Right lobe of liver (tissue), 6 donors: ENCODE data around the gene ANO7. TPM values are rescaled to one million over a fixed set of nuclear protein-coding genes. Genes with fewer than 3 reads are reported as not detected.

Experiments used
- ATAC-seq, 4 donors: fragments of 200-7000 bp; cut with Tn5 transposase; one replicate each; pipeline ENCODE4 v1.9.1; 2020; ENCODE audit warnings: mild to moderate bottlenecking in 4 of 4, moderate library complexity in 4 of 4
- DNase-seq, 3 donors: peaks; one replicate each; pipeline ENCODE4 v3.0.0-alpha.2; 2020
- H3K27ac ChIP-seq, 3 donors: fragments of 200-600 bp; one replicate each; pipeline ENCODE4 v1.8.0; 2022
- H3K27me3 ChIP-seq, 2 donors: fragments of 200-600 bp; one replicate each; pipeline ENCODE4 v1.8.0; 2022
- H3K36me3 ChIP-seq, 4 donors: fragments of 200-600 bp; sonication (generic) in 1 of 4; one replicate each; pipeline versions ENCODE4 v1.5.1 to v1.8.0; 2017 to 2022; ENCODE audit warnings: control low read depth in 1 of 4
- H3K4me1 ChIP-seq, 4 donors: fragments of 200-600 bp; sonication (generic) in 1 of 4; one replicate each; pipeline versions ENCODE4 v1.5.1 to v1.8.0; 2017 to 2022; ENCODE audit warnings: control low read depth in 1 of 4
- H3K4me3 ChIP-seq, 3 donors: fragments of 200-600 bp; one replicate each; pipeline ENCODE4 v1.8.0; 2022
- H3K9me3 ChIP-seq, 4 donors: fragments of 200-600 bp; sonication (generic) in 1 of 4; one replicate each; pipeline versions ENCODE4 v1.5.1 to v1.8.0; 2017 to 2022; ENCODE audit warnings: control low read depth in 1 of 4
- CTCF ChIP-seq, 4 donors: fragments of 200-600 bp in 3 of 4; fragments of 450-650 bp in 1 of 4; IDR thresholded peaks; one replicate each; pipeline versions ENCODE4 v1.5.1 to v1.8.0; 2016 to 2022; ENCODE audit warnings: antibody characterized with exemption in 4 of 4, mild to moderate bottlenecking in 2 of 4
- POLR2A ChIP-seq: fragments of 450-650 bp; IDR thresholded peaks from one replicate; pipeline ENCODE4 v1.6.1; 2017; ENCODE audit warnings: antibody characterized with exemption, mild to moderate bottlenecking
- WGBS: methylation state at CpG from one replicate; pipeline ENCODE4 v1.1.6; 2018; ENCODE audit warnings: low coverage, low lambda C conversion rate; ENCODE audit not compliant: insufficient coverage; ENCODE audit errors: missing lambda C conversion rate; 5-methylcytosine and 5-hydroxymethylcytosine counted together
- intact Hi-C, 2 donors: fragments of 100-400 bp; cut with DNase I; formaldehyde crosslinking; loops; one replicate each; pipeline versions ENCODE4 v1.11.2 to v1.14.1; 2022
- total RNA-seq, 6 experiments: library from RNA; depleted of rRNA in 2 of 6; stranded (reverse); fragments of >200 nt in 2 of 6; fragmentation: NEBNext Ultra II Directional in 3 of 6; extraction: Animal tissue kit (Norgen Biotek cat#: 25700) in 3 of 6; gene quantifications; one replicate each; pipeline versions ENCODE4 v1.1.0 to v1.2.4, GENCODE V29; 2016 to 2023
- donor health status: DM: no; HTN: yes; CAD: no.
- donor health status: DM: no; HTN: no; CAD: no.
- donor health status: DM: no; HTN: no; CAD: no.
- donor health status: DM: no; HTN: yes; CAD: no.
- donor health status: DM: no; HTN: yes; CAD: no.

ANO7 gene
- total RNA-seq, 6 experiments from 2014 or later, result 0.61 to 2.4 (median 0.97) TPM

- Histone ChIP-seq H3K9me3 (no peaks in the 10 kb centered on the region), H3K27ac (no peak overlapping the region), H3K4me1 (peaks cover 0 to 14% (median 2%) of the 10 kb centered on the region in 4 donors), H3K27me3 (no peaks in the 10 kb centered on the region), H3K36me3 (no peaks in the 10 kb centered on the region), H3K4me3 (no peak overlapping the region)
- intact Hi-C loops, result no loop called here
- TF ChIP-seq CTCF (IDR thresholded peaks at IDR 0.05), result no peak
- TF ChIP-seq POLR2A, result no peak
- no peak for DNase-seq
- ATAC-seq, result no peak
- WGBS, result 82% methylated on average over 3 of the region's 4 CpGs
Measured at GRCh38 chr2:241148239-241148638, 40.2 kb upstream of the ANO7 start.

GRCh38 chr2:241148891-241149674 lies 39.4 kb upstream of the ANO7 start, which contains the start of gene PASK:
TSS of gene PASK (minus strand) at chr2:241149472. CDS start at chr2:241143032, 6,440 bp downstream.
- DNase-seq (peak; percentile 94 to 97 (median 97)), ATAC-seq (peak; percentile 88 to 93 (median 91))
- peak within 1 kb of the TSS; percentile 92 to 99 (median 94) for H3K4me3 ChIP-seq
- no peaks in the 10 kb centered on the region for H3K27me3 ChIP-seq
- intact Hi-C loops, result no loop called here
- no peaks in the 10 kb centered on the region for H3K9me3 ChIP-seq
- H3K4me1 ChIP-seq, result peaks cover 0 to 14% (median 2%) of the 10 kb centered on the region in 4 donors
- H3K36me3 ChIP-seq, result no peaks in the 10 kb centered on the region
- H3K27ac ChIP-seq, result peak within 1 kb of the TSS in 1 of 3 donors; percentile 49
- TF ChIP-seq CTCF (IDR thresholded peaks at IDR 0.05), result no peak
- TF ChIP-seq POLR2A, result no peak
- WGBS, result 0% methylated on average over 13 of the region's 88 CpGs

- DNase-seq (no peak), ATAC-seq (peak; percentile 7 to 20 (median 13))
- Histone ChIP-seq H3K27ac (no peak overlapping the region), H3K36me3 (no peaks in the 10 kb centered on the region), H3K4me3 (peak overlapping the region; percentile 92 to 99 (median 94)), H3K4me1 (peaks cover 0 to 14% (median 2%) of the 10 kb centered on the region in 4 donors), H3K9me3 (no peaks in the 10 kb centered on the region), H3K27me3 (no peaks in the 10 kb centered on the region)
- TF ChIP-seq POLR2A, result no peak
- no peak for TF ChIP-seq CTCF (IDR thresholded peaks at IDR 0.05)
- intact Hi-C loops, result no loop called here
- WGBS, result 0% methylated on average over 4 of the region's 23 CpGs
Measured at GRCh38 chr2:241149675-241149924, 38.9 kb upstream of the ANO7 start.

GRCh38 chr2:241149925-241150659 lies 38.4 kb upstream of the ANO7 start, which contains the start of gene PPP1R7:
TSS of gene PPP1R7 (plus strand) at chr2:241150467. CDS start at chr2:241150496, 29 bp downstream.
- peaks cover 0 to 14% (median 2%) of the 10 kb centered on the region in 4 donors for H3K4me1 ChIP-seq
- peak; percentile 96 to 97 (median 96) for DNase-seq
- peak; percentile 93 to 94 (median 94) for ATAC-seq
- peak; percentile 39 for TF ChIP-seq POLR2A
- peak in 1 of 4 donors; percentile 18 for TF ChIP-seq CTCF (IDR thresholded peaks at IDR 0.05)
- peaks cover 0 to 4% (median 0%) of the 10 kb centered on the region in 4 donors for H3K36me3 ChIP-seq
- H3K27ac ChIP-seq, result peak within 1 kb of the TSS; percentile 49 to 59 (median 52)
- H3K9me3 ChIP-seq, result no peaks in the 10 kb centered on the region
- no peaks in the 10 kb centered on the region for H3K27me3 ChIP-seq
- peak within 1 kb of the TSS; percentile 92 to 99 (median 94) for H3K4me3 ChIP-seq
- intact Hi-C loops, result no loop called here
- WGBS, result 0% methylated on average over 13 of the region's 73 CpGs
